Esophagus muscularis mucosa (tissue), 4 donors: ENCODE data around the gene ARFGAP3. TPM values are rescaled to one million over a fixed set of nuclear protein-coding genes. Genes with fewer than 3 reads are reported as not detected.

Experiments
- DNase-seq: peaks from one replicate; pipeline ENCODE4 v3.0.0-alpha.2; 2017; ENCODE audit errors: extremely low spot score
- H3K27ac ChIP-seq, 4 donors: fragments of 200-600 bp; sonication (generic); replicated peaks in 1 of 4; 1 replicate in 3 of 4; 2 replicates in 1 of 4; pipeline ENCODE4 v1.5.1; 2016 to 2019; ENCODE audit warnings: mild to moderate bottlenecking in 1 of 4
- H3K27me3 ChIP-seq, 4 donors: fragments of 200-600 bp; sonication (generic); one replicate each; pipeline versions ENCODE4 v1.5.1 to v1.6.0; 2016 to 2019
- H3K36me3 ChIP-seq, 4 donors: fragments of 200-600 bp; sonication (generic); one replicate each; pipeline ENCODE4 v1.5.1; 2016 to 2019
- H3K4me1 ChIP-seq, 4 donors: fragments of 200-600 bp; sonication (generic); one replicate each; pipeline ENCODE4 v1.5.1; 2016 to 2019
- H3K4me3 ChIP-seq, 4 donors: fragments of 200-600 bp; sonication (generic); 1 replicate in 2 of 4; 2 replicates in 2 of 4; pipeline ENCODE4 v1.5.1; 2016 to 2019; ENCODE audit warnings: mild to moderate bottlenecking in 4 of 4, moderate library complexity in 1 of 4
- H3K9me3 ChIP-seq, 4 donors: fragments of 200-600 bp; sonication (generic); 1 replicate in 3 of 4; 2 replicates in 1 of 4; pipeline ENCODE4 v1.5.1; 2016 to 2019
- EP300 ChIP-seq: sonication (generic); formaldehyde crosslinking; IDR thresholded peaks from one replicate; pipeline ENCODE4 v1.6.1; 2017; ENCODE audit warnings: antibody characterized with exemption
- POLR2A ChIP-seq: fragments of 450-650 bp; IDR thresholded peaks from one replicate; pipeline ENCODE4 v1.6.1; 2017; ENCODE audit warnings: antibody characterized with exemption, moderate library complexity, mild to moderate bottlenecking, low read depth
- POLR2AphosphoS5 ChIP-seq, 2 donors: sonication (generic); formaldehyde crosslinking; IDR thresholded peaks; one replicate each; pipeline ENCODE4 v1.6.1; 2017; ENCODE audit warnings: antibody characterized with exemption in 2 of 2
- WGBS: methylation state at CpG from one replicate; pipeline ENCODE4 v1.1.5; 2018; 5-methylcytosine and 5-hydroxymethylcytosine counted together
- intact Hi-C: fragments of 100-400 bp; cut with DNase I; formaldehyde crosslinking; loops from one replicate; pipeline ENCODE4 v1.15.1; 2023
- total RNA-seq, 4 donors: library from RNA; depleted of rRNA; stranded (reverse); fragments of >200 nt; gene quantifications; one replicate each; pipeline versions ENCODE4 v1.1.0 to v1.2.1, GENCODE V29; 2016
- TF ChIP-seq, protein P1 (sequence below), 3 experiments: fragments of 200-600 bp in 2 of 3; fragments of 450-650 bp in 1 of 3; sonication (generic) in 2 of 3; IDR thresholded peaks; one replicate each; pipeline ENCODE4 v1.5.1; 2017 to 2019; ENCODE audit warnings: antibody characterized with exemption in 3 of 3, mild to moderate bottlenecking in 2 of 3, moderate library complexity in 1 of 3

ARFGAP3 gene
- total RNA-seq, 4 donors from 2014 or later, result 38.8 to 63.5 (median 41.4) TPM

DNA sequence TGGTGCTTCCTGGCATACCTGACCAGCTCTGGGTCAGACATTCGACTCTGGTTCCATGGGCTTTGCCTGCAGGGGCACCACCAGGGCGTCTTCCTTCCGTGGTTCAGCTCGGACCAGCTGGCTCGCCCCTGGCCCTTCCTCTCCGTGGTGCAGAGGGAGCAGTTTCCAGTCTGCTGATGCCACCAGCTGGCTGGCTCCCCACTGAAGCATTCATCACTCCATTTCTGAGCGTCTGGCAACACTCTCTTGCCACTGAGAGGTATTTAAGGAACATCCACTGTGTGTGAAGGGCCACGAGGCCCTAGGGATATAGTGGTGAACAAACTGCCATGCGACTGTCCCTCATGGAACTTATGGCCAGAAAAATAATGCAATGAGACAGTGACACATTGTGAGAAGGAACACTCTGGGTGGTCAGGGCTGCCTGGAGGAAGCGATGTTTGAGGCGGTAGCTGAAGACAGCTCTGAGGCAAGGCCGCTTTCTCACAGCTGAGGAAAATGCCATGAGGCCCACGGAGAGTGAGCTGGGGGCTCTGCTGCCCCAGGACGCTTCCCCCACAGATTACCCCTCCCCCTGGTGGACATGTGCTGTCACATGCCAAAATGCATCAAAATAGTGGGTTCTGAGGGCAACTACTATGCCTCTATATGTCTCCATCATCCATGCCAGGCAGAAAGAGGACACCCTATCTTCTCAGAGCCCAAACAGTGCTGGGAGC lies 44.9 kb upstream of the ARFGAP3 start:
- H3K27ac ChIP-seq, result peak overlapping the region; percentile 68 to 77 (median 74)
- no peak for DNase-seq
- peaks cover 0 to 15% (median 12%) of the 10 kb centered on the region in 4 donors for H3K36me3 ChIP-seq
- WGBS, result 84% methylated on average over 7 of the region's 14 CpGs
- intact Hi-C loops, result loop anchor here (5.0 kb wide), 1 partner anchor 90 kb away; no protein-coding TSS in a partner anchor
- H3K4me1 ChIP-seq, result peaks cover 72 to 91% (median 78%) of the 10 kb centered on the region in 4 donors
- TF ChIP-seq POLR2AphosphoS5 (IDR thresholded peaks at IDR 0.05), result peak in 1 of 2 donors; percentile 11
- no peak for TF ChIP-seq POLR2A
- TF ChIP-seq, protein P1, sequence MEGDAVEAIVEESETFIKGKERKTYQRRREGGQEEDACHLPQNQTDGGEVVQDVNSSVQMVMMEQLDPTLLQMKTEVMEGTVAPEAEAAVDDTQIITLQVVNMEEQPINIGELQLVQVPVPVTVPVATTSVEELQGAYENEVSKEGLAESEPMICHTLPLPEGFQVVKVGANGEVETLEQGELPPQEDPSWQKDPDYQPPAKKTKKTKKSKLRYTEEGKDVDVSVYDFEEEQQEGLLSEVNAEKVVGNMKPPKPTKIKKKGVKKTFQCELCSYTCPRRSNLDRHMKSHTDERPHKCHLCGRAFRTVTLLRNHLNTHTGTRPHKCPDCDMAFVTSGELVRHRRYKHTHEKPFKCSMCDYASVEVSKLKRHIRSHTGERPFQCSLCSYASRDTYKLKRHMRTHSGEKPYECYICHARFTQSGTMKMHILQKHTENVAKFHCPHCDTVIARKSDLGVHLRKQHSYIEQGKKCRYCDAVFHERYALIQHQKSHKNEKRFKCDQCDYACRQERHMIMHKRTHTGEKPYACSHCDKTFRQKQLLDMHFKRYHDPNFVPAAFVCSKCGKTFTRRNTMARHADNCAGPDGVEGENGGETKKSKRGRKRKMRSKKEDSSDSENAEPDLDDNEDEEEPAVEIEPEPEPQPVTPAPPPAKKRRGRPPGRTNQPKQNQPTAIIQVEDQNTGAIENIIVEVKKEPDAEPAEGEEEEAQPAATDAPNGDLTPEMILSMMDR (IDR thresholded peaks at IDR 0.05), result peak in 1 of 3 experiments; percentile 14
- no peak for TF ChIP-seq EP300
- H3K4me3 ChIP-seq, result no peak overlapping the region
- H3K9me3 ChIP-seq, result no peaks in the 10 kb centered on the region
- H3K27me3 ChIP-seq, result no peaks in the 10 kb centered on the region

DNA sequence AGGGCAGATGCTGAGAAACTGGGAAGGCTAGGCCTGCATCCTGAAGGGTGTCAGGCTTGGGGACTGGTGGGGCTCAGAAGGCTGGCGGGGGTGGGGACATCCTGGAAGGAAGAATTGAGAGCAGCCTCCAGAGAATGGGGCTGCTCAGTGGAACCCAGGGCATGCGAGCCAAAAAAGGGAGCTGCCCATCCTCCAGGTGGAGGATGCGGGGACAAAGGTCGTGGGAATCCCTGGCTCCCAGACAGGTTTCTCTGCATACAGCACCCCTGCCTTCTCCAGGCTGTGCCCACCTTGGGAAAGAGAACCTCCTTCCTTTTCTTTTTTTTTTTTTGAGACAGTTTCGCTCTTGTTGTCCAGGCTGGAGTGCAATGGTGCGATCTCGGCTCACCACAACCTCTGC lies 40.9 kb upstream of the ARFGAP3 start:
- Histone ChIP-seq H3K4me1 (peaks cover 59 to 90% (median 71%) of the 10 kb centered on the region in 4 donors), H3K4me3 (no peak overlapping the region), H3K27me3 (no peaks in the 10 kb centered on the region), H3K9me3 (no peaks in the 10 kb centered on the region), H3K36me3 (peaks cover 0 to 19% (median 15%) of the 10 kb centered on the region in 4 donors), H3K27ac (no peak overlapping the region)
- DNase-seq, result no peak
- intact Hi-C loops, result no loop called here
- TF ChIP-seq EP300 (no peak), POLR2A (no peak), POLR2AphosphoS5 (IDR thresholded peaks at IDR 0.05) (no peak)
- TF ChIP-seq, protein P1 (IDR thresholded peaks at IDR 0.05), result no peak
- WGBS, result 93% methylated on average over 7 of the region's 7 CpGs

GRCh38 chr22:42895541-42895981 lies 38.5 kb upstream of the ARFGAP3 start:
- 61% methylated on average over 5 of the region's 9 CpGs for WGBS
- Histone ChIP-seq H3K4me3 (no peak overlapping the region), H3K36me3 (peaks cover 5 to 35% (median 25%) of the 10 kb centered on the region in 4 donors), H3K4me1 (peaks cover 50 to 77% (median 63%) of the 10 kb centered on the region in 4 donors), H3K9me3 (no peaks in the 10 kb centered on the region), H3K27me3 (no peaks in the 10 kb centered on the region), H3K27ac (peak overlapping the region in 3 of 4 donors; percentile 4 to 42 (median 26))
- no peak for DNase-seq
- intact Hi-C loops, result no loop called here
- TF ChIP-seq POLR2AphosphoS5 (IDR thresholded peaks at IDR 0.05) (no peak), POLR2A (no peak), EP300 (no peak)
- TF ChIP-seq, protein P1 (IDR thresholded peaks at IDR 0.05), result no peak

DNA sequence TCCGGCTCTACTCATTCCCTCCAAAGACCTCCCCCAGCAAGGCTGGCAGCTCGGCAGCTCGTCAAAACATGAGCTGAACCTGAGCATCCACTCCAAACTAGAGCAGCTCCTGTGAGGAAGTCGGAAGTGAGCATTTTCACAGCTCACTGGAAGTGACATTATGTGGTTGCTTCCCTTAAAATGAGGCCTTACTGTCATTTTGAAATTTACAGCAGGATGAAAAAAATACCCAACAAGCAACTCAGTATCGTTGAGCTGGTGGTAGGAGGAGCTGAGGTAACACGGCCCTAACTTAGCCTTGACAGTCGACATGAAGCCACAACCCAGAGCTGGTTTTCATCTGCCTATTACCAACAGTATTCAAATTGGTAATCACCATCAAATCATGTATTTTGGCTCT lies 38.0 kb upstream of the ARFGAP3 start:
- DNase-seq, result no peak
- no peaks in the 10 kb centered on the region for H3K9me3 ChIP-seq
- TF ChIP-seq EP300 (no peak), POLR2A (no peak), POLR2AphosphoS5 (IDR thresholded peaks at IDR 0.05) (no peak)
- TF ChIP-seq, protein P1 (IDR thresholded peaks at IDR 0.05), result no peak
- peak overlapping the region in 3 of 4 donors; percentile 4 to 42 (median 26) for H3K27ac ChIP-seq
- H3K27me3 ChIP-seq, result no peaks in the 10 kb centered on the region
- peaks cover 10 to 40% (median 30%) of the 10 kb centered on the region in 4 donors for H3K36me3 ChIP-seq
- intact Hi-C loops, result no loop called here
- WGBS, result 44% methylated on average over 7 of the region's 7 CpGs
- peaks cover 50 to 76% (median 63%) of the 10 kb centered on the region in 4 donors for H3K4me1 ChIP-seq
- H3K4me3 ChIP-seq, result no peak overlapping the region
